Pulmonary artery endothelial cell (primary cell): Measurements from ENCODE around the gene PC. TPM values are rescaled to one million over a fixed set of nuclear protein-coding genes. Genes with fewer than 3 reads are reported as not detected.

ENCODE experiments used
- DNase-seq: peaks from one replicate; pipeline ENCODE4 v3.0.0-alpha.2; 2011; ENCODE audit warnings: low read depth, low spot score
- total RNA-seq: library from RNA; depleted of rRNA; stranded (reverse); fragments of >200 nt; gene quantifications from 2 replicates; pipeline ENCODE4 v1.2.3, GENCODE V29; 2014

The PC gene
- total RNA-seq, 1 donor from 2014 or later = 6.9 TPM

- DNase-seq = no peak
These were observed 73.7 kb downstream of the PC start for GRCh38 chr11:66884443-66884842.

DNA sequence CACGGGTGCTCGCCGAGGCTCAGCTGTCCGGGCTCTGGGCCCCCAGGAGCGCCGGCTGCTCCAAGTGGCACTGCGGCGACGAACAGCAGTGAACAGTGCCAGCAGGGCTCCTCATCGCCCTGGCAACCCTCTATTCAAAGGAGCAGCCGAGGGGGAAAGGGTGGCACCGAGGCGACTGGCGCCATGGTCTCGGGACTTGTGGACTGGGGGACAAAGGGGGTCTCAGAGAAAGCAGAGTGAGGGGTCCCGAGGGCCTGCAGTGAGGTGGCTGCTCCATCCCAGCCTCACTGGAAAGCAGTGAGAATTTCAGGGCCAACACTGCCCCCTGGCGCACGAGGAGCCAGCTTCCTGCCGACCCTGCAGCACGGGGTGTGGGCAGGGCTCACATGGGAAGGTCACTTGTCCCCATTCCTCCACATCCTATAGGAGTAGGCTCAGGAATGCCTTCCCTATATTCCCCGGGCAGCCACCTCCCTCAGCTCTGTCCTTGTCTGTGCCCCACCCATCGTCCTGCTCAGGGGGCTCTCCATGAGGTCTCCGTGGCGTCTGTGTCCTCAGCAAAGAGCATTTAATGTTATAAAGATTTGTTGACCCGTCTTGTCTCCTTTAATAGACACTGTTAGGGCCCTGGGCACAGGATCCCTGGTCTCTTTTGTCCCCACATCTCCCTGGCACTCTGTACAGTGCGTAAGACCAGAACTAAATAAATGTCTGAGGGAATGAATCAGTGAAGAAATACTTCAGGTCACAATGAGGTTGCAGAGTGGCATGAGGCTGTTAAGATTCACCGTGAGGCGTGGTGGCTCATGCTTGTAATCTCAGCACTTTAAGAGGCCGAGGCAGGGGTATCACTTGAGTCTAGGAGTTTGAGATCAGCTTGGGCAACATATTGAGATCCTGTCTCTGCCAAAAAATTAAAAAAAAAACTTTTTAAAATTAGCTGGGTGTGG is 74.9 kb downstream of the PC start:
- DNase-seq = peak; percentile 17

DNA sequence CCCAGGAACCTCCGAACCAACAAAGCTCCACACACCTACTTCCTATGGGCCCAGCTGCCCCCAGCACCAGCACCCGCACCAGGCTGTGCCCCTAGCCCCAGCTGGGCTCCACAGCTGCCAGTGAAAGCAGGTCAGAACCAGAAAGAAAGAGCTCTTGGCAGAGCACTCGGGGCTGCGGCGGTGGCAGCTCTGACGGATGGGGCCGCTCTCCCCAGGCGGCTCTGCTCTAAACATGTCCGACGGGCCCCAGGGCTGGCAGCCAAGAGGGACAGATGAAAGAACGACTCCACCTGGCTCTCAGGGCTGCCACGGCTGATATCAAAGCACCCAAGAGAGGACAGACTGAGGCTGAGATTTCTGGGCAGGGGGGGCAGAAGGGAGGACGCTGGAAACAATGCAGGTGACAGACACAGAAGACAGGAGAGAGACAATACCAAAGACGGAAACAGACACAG is 75.6 kb downstream of the PC start:
- DNase-seq = no peak

- DNase-seq = no peak
These were observed 76.2 kb downstream of the PC start for GRCh38 chr11:66881927-66882452.

- DNase-seq = no peak
These were observed 76.7 kb downstream of the PC start for GRCh38 chr11:66881451-66881835.

- DNase-seq = no peak
These were observed 77.4 kb downstream of the PC start for GRCh38 chr11:66880496-66881450.

DNA sequence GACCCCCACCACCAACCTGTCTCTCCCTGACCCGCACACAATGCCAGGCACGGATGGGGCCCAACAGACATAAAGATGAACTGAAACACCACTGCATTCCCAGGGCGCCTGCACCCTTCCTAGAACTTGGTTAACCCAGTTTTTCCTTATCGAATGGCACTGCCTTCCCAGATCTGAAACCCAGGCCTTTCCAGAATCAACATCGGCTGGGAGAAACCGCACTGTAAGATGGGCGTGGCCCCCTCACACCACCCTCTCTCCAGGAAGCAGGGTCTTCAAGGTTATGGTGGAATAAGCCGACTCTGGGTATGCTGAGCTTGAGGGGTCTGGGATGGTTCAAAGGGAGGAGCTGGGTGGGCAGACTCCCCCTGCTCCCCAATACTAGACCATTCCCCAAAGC is 78.2 kb downstream of the PC start:
- no peak for DNase-seq

DNA sequence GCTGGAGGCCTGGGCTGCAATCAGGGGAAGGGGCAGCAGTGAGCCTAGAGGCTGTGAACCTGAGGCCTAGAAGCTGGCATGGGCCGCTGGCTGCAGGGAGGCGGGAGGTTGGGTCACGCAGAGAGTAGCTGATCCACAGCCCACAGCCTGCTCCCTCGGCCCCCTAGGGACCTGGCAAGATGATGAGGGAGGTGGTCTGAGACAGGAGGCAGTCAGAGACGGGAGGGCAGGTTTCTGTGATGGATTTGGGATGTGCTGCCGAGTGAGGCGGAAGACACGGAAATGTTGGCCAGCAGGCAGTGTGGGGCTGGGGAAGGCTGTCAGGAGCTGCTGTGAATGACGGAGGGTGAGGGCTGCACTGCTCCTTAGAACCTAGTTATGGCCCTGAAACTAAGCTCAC is 78.6 kb downstream of the PC start:
- DNase-seq = no peak

- DNase-seq = no peak
These were observed 79.2 kb downstream of the PC start for GRCh38 chr11:66879000-66879399.

DNA sequence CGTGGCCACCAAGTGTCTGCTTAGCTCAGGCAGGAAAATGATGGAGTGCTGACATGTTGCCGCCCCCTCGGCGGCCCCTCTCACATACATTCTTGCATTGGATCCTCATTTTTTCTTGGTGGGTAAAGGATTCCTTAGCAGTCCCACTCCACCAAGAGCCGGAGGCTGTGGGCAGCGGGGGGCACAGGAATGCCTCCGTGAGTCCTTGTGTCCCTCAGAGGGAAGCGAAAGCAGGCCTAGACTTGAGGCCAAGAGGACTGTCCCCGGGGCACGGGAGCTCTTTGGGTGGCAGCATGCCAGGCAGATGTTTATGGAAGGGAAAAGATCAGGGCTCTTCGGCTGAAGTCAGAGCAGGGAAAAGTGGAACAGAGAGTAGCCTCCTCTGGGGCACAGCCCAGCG is 79.7 kb downstream of the PC start:
- DNase-seq = no peak

- no peak for DNase-seq
These were observed 80.4 kb downstream of the PC start for GRCh38 chr11:66877588-66878385.

GRCh38 chr11:66875378-66875777 is 82.8 kb downstream of the PC start:
- DNase-seq = no peak

DNA sequence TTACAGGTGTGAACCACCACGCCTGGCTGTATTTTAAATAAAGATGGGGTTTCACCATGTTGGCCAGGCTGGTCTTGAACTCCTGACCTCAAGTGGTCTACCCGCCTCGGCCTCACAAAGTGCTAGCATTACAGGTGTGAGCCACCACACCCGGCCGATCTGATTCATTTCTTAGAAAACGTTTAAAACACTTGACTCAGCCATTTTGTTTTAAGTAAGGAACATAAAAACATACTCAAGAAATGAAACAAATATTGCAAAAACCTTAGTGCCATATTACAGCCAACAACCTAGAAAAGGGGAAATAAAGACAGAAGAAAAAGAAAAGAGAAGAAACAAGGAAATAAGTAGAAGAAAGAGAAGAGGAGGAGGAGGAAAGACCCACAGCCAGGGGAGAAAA is 84.0 kb downstream of the PC start:
- DNase-seq = no peak

- no peak for DNase-seq
These were observed 86.7 kb downstream of the PC start for GRCh38 chr11:66871521-66871901.

DNA sequence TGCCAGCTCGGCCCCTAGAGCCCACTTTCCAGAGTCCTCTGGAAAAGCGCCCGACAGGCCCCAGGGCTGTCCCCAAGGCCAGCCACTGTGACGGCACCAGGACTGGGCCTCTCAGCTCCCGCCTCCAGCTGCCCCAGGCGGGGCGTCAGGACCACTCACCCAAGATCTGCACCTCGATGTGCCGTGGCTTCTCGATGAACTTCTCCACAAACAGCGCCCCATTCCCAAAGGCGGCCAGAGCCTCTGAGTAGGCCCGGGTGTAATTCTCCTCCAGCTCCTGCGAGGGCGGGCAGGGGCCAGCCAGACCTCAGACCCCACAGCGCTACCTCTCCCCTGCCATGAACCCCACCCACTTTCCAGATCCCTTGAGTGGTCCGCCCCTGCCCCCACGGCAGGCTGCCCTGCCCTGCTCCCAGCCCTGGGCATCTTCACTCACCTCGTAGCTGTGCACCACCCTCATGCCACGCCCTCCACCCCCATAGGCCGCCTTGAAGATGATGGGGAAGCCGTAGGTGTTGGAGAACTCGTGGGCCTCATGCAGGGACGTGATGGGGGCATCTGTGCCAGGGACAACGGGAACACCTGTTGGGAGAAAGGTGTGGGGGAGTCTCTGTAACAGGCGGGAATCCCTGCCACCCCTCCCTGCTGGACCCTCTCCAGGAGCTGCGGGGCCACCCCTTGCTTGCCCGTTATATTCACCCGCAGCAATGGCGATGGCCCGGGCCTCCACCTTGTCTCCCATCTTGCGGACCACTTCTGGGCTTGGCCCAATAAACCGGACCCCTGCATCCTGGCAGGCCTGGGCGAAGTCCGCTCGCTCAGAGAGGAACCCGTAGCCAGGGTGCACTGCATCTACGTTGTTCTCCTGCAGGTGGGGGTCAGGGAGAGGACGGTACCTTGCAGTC is 87.3 kb downstream of the PC start:
- DNase-seq = no peak

- DNase-seq = no peak
These were observed 88.1 kb downstream of the PC start for GRCh38 chr11:66870131-66870530.

GRCh38 chr11:66869567-66869870 is 88.7 kb downstream of the PC start:
- no peak for DNase-seq

- no peak for DNase-seq
These were observed 89.2 kb downstream of the PC start for GRCh38 chr11:66868726-66869566.

DNA sequence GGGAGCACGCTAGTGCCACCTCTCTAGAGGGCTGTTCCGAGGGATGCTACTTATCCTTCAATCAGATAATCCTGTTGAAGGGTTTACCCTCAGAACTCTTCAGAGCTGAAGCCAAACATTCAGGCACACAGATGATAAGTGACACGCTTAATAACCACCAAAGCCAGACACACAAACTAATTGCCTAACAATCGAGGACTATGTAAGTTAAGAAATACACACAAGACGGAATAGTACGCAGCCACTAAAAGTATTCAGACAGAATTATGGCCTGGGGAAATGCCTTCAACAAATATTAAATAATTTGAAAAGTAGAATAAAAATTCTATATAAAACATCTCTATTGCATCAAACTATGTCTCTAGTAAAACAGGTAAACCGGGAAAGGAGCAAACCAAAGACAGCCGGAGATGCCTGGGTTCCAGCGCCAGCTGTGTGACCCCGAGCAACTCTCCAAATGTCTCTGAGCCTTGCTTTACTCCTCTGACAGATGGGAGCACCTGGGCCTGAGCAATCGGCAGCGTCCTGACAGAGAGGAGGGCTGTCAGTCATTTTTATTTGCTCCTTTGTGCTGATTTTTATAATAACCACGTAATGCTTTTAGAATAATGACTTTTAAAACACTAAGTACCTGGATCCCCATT is 90.0 kb downstream of the PC start:
- no peak for DNase-seq
